ENCODE data around the gene TEAD1. TPM values are rescaled to one million over a fixed set of nuclear protein-coding genes. Genes with fewer than 3 reads are reported as not detected.

The TEAD1 gene
- total RNA-seq, 3 donors from 2014 or later = 0.79 to 1.4 (median 0.90) TPM

DNA sequence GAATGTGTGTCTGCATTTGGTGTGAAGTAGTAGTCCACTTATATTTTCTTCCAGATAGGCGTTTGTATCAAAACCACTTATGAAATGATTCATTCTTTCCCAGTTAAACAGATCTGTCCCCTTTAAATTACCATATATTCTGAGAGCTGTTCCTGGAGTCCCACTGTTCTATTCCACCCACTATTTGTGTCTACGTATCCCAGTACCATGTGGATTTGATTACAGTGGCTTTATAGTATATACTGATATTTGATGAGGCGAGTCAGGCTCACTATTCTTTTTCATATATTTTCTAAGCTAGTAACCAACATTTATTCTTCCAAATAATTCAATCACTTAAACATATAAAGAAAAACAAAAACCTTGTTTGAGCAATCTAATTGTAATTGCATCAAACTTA, 253.0 kb downstream of the TEAD1 start:
- Mint-ChIP-seq H3K27me3 (ENCODE audit: low read depth) (no peaks in the 10 kb centered on the region), H3K4me1 (ENCODE audit: low read depth) (no peaks in the 10 kb centered on the region), H3K36me3 (ENCODE audit: insufficient read depth) (no peaks in the 10 kb centered on the region), H3K4me3 (no peak overlapping the region), H3K9me3 (no peaks in the 10 kb centered on the region)
- DNase-seq = no peak
- ATAC-seq = no peak

DNA sequence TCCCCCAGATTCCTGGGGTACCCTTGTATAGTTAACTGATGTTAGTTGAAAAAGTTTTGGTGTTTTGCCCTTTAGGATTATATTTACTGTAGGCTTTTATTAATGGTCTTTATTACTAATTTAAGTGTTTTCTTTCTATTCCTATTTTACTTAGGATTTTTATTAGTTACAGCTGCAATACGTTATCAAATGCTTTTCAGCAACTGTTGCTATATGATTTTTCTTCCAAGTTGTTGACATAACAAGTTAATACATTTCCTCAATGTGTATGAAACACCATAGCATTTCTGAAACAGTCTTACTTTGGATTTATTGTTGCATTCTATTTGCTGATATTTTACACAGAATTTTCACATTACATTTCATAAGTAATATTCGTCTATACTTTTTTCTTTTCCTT, 253.7 kb downstream of the TEAD1 start:
- no peaks in the 10 kb centered on the region for H3K4me1 Mint-ChIP-seq (ENCODE audit: low read depth)
- H3K36me3 Mint-ChIP-seq (ENCODE audit: insufficient read depth) = no peaks in the 10 kb centered on the region
- H3K9me3 Mint-ChIP-seq = no peaks in the 10 kb centered on the region
- ATAC-seq (no peak), DNase-seq (no peak)
- no peak overlapping the region for H3K4me3 Mint-ChIP-seq
- no peaks in the 10 kb centered on the region for H3K27me3 Mint-ChIP-seq (ENCODE audit: low read depth)

DNA sequence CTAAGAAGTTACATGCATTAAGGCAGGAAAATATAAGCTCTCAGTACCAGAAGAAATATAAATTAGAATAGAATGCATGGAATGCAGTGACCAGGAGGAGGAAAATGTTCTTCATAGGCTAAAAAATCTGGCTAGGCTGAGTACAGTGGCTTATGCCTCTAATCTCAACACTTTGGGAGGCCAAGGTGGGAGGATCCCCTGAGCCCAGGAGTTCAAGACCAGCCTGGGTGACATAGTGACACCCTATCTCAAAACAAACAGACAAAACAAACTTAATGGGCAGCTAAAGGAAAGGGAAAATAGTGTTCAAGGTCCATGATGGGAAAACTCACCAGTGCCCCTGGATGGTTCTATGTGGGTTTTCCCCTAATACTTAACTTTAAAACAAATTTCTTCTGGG, 256.6 kb downstream of the TEAD1 start:
- Mint-ChIP-seq H3K4me1 (ENCODE audit: low read depth) (no peaks in the 10 kb centered on the region), H3K27me3 (ENCODE audit: low read depth) (no peaks in the 10 kb centered on the region)
- no peak for ATAC-seq

DNA sequence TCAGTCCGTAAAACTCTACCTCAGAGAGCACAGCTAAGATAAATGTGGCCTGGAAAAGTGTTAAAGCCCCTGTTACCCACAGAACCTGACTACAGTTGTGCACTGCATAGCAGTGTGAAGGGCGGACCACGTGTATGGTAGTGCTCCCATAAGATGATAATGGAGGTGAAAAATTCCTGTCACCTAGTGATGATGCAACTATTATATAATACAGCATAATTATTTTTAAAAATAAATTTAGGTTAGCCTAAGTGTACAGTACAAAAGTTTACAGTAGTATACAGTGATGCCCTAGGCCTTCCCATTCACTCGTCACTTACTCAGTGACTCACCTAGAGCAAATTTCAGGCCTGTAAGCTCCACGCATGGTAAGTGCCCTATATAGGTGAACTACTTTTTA, 258.3 kb downstream of the TEAD1 start:
- Mint-ChIP-seq H3K36me3 (ENCODE audit: insufficient read depth) (no peaks in the 10 kb centered on the region), H3K4me1 (ENCODE audit: low read depth) (no peaks in the 10 kb centered on the region), H3K27me3 (ENCODE audit: low read depth) (peaks cover 2% of the 10 kb centered on the region), H3K4me3 (no peak overlapping the region), H3K9me3 (no peaks in the 10 kb centered on the region)
- ATAC-seq = no peak
- DNase-seq = no peak

More for the DNA sequence above, 256.6 kb downstream of the TEAD1 start:
- Mint-ChIP-seq H3K36me3 (ENCODE audit: insufficient read depth) (no peaks in the 10 kb centered on the region), H3K4me3 (no peak overlapping the region), H3K9me3 (no peaks in the 10 kb centered on the region)
- no peak for DNase-seq

DNA sequence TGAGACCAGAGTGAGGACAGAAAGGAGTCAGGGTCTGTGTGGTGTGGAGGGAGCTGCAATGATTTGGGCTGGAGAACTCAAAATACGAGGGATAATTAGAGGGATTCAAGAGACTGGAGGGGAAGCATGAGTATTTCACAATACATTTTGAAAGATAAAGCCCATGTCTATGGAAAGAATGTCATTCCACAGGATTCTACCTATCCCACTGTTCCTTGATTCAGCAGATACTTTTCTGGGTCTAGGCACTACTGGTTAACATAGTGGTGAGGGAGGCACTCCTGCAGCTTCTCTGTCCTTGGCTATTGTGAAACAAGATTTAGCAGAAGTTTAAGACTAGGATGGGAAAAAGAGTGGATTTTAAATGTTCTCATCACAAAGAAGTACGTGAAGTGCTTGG, 262.0 kb downstream of the TEAD1 start:
- no peak for ATAC-seq
- H3K27me3 Mint-ChIP-seq (ENCODE audit: low read depth) = peaks cover 2% of the 10 kb centered on the region
- DNase-seq = no peak
- no peak overlapping the region for H3K4me3 Mint-ChIP-seq
- H3K4me1 Mint-ChIP-seq (ENCODE audit: low read depth) = no peaks in the 10 kb centered on the region
- no peaks in the 10 kb centered on the region for H3K9me3 Mint-ChIP-seq
- H3K36me3 Mint-ChIP-seq (ENCODE audit: insufficient read depth) = no peaks in the 10 kb centered on the region

DNA sequence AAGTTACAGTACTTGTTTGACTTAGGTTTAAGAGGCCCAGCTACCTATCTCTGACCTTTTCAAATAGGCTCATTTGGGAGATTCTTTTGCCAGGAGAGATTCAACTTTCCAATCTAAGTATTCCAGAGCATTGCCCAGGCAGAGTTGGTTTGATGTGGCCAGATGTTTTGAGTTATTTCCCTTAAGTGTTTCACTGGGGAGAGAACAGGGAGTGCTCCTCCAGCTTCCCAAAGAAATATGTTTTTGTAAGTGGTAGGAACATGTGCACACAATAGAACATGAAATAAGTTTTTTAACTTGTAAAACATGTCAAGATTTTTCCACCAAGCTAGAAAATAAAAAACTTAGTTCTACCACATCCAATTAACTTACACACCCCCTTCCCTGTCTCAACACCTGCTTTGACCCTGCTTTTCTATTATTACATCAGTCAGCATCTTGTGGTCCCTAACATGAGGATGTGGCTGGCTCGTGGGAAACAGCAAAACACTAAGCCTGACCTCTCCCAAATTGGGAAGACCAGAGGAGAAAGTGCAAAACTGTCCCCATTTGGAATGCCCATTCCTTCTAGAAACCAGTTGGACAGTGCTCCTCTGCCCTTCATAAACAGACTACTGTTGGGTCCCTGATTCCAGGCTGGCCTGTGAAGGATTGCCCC, 264.5 kb downstream of the TEAD1 start:
- no peak overlapping the region for H3K4me3 Mint-ChIP-seq
- H3K27me3 Mint-ChIP-seq (ENCODE audit: low read depth) = peaks cover 5% of the 10 kb centered on the region
- no peaks in the 10 kb centered on the region for H3K9me3 Mint-ChIP-seq
- no peak for DNase-seq
- no peak for ATAC-seq
- H3K36me3 Mint-ChIP-seq (ENCODE audit: insufficient read depth) = no peaks in the 10 kb centered on the region
- H3K4me1 Mint-ChIP-seq (ENCODE audit: low read depth) = no peaks in the 10 kb centered on the region

DNA sequence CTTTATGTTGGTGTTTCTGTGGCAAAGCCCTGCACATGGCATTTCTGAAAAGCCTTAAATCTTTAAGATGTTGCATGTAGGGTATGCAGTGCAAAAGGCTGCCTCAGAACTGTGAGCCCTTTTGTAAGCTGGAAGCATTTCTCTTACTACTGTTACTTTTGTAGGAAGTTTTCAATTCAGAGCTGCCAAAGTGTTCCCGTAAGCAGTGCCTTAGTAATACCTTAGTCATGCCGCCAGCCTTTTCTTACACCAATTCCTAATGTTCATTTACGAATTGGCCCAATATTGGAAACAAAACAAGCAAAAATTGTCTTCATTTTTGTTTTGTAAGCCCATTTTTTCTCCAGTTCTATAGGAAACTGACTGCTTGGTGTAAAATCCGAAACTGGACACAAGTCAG, 267.4 kb downstream of the TEAD1 start:
- Mint-ChIP-seq H3K36me3 (ENCODE audit: insufficient read depth) (no peaks in the 10 kb centered on the region), H3K4me3 (no peak overlapping the region), H3K4me1 (ENCODE audit: low read depth) (no peaks in the 10 kb centered on the region), H3K27me3 (ENCODE audit: low read depth) (peaks cover 11% of the 10 kb centered on the region), H3K9me3 (peaks cover 4% of the 10 kb centered on the region)
- no peak for DNase-seq
- no peak for ATAC-seq

DNA sequence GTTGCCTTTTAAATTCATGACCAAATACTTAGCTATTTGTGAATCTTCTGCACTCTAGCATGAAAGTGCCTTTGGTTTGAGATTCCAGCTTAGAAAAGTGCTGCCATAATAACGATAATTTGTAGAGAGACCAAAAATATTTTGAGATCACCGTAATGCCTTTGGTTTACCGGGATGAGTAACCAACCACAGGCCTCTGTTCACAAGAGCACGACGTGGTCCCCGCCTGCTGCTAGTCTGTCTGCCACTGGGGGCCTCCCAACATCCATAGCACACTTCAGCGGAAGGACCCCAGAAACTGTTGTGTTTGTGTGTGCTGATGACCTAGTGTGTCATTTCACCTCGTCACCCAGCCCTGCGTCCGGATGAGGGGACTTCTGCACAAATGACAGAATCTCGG, 267.9 kb downstream of the TEAD1 start:
- ATAC-seq (no peak), DNase-seq (no peak)
- H3K4me1 Mint-ChIP-seq (ENCODE audit: low read depth) = no peaks in the 10 kb centered on the region
- peaks cover 5% of the 10 kb centered on the region for H3K9me3 Mint-ChIP-seq
- H3K27me3 Mint-ChIP-seq (ENCODE audit: low read depth) = peaks cover 15% of the 10 kb centered on the region
- no peak overlapping the region for H3K4me3 Mint-ChIP-seq
- H3K36me3 Mint-ChIP-seq (ENCODE audit: insufficient read depth) = no peaks in the 10 kb centered on the region

DNA sequence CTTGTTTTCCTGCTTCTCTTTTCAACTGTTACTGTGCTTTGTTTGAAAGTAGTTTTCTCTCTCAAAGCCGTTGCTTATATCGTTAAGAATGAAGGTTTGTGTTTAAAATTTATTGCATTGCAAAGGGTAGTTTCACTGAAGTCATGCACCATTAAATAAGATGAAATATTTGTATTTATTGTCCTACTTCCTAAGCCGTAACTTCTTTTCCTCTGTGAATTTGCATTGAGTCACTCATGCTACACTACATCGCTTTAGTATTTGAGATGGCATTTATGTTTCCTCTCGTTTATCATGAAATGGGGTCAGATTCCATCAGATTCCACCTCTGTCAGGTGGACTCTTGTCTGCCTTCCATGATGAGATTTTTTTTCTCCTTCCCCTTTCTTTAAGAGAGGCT, 269.1 kb downstream of the TEAD1 start:
- no peak for ATAC-seq

DNA sequence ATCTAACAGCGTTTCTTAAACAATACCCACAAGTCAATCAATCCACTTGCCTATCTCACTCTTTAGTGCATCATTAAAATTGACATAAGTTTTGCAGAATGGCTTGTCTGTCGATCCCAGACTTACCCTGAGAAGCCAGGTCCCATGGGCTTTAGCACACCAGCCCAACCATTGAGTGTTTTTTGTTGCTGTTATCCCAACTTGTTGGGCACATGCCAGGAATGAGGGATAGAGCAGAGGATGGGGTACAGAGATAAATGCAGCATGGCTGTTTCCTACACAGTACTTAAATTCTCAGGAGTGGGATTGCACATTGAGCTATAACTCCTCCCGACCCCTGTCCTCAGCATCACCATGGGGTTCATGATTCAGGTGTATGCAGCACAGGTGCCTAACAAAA, 270.7 kb downstream of the TEAD1 start:
- peaks cover 5% of the 10 kb centered on the region for H3K9me3 Mint-ChIP-seq
- no peak overlapping the region for H3K4me3 Mint-ChIP-seq
- no peak for ATAC-seq
- peaks cover 27% of the 10 kb centered on the region for H3K27me3 Mint-ChIP-seq (ENCODE audit: low read depth)
- no peak for DNase-seq
- no peaks in the 10 kb centered on the region for H3K36me3 Mint-ChIP-seq (ENCODE audit: insufficient read depth)
- H3K4me1 Mint-ChIP-seq (ENCODE audit: low read depth) = no peaks in the 10 kb centered on the region

More for the DNA sequence above, 269.1 kb downstream of the TEAD1 start:
- peaks cover 5% of the 10 kb centered on the region for H3K9me3 Mint-ChIP-seq
- no peak overlapping the region for H3K4me3 Mint-ChIP-seq
- no peak for DNase-seq
- peaks cover 20% of the 10 kb centered on the region for H3K27me3 Mint-ChIP-seq (ENCODE audit: low read depth)
- H3K36me3 Mint-ChIP-seq (ENCODE audit: insufficient read depth) = no peaks in the 10 kb centered on the region
- no peaks in the 10 kb centered on the region for H3K4me1 Mint-ChIP-seq (ENCODE audit: low read depth)

DNA sequence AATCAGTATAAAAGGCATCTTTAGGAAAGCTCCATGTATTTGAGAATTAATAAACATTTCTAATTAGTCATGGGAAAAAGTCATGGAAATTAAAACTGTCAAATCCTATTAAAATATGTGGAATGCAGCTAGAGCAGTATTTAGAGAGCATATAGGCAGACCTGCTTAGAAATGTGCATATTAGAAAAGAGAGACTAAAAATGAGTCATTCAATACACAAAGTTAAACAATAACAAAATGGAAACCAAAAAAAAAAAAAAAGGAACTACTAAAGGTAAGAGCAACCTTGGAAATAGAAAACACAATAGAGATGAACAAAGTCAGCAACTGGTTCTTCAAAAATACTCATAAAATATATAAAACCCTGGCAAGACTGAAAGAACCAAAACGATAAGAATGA, 275.2 kb downstream of the TEAD1 start:
- peaks cover 17% of the 10 kb centered on the region for H3K9me3 Mint-ChIP-seq
- H3K27me3 Mint-ChIP-seq (ENCODE audit: low read depth) = peaks cover 30% of the 10 kb centered on the region
- H3K4me3 Mint-ChIP-seq = no peak overlapping the region
- ATAC-seq (no peak), DNase-seq (no peak)
- H3K36me3 Mint-ChIP-seq (ENCODE audit: insufficient read depth) = no peaks in the 10 kb centered on the region
- no peaks in the 10 kb centered on the region for H3K4me1 Mint-ChIP-seq (ENCODE audit: low read depth)

DNA sequence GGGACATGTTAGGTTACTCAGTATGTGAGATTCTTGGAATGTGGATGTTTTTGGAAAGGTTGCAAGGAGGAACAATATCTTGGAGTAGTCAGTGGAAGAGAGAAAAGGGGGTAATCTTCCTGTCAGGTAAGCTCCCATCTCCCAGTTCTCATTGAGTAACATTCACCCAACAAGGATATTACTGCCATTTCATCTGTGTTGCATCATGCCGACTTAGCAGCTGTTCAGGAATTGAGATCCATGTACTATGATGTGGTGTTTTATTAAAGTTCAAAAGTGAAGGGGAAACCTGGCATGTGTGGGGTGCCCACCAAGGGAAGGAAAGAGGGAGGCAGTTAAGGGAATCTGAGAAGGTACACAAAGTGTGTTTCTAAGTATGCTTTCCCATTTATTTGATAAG, 276.4 kb downstream of the TEAD1 start:
- Mint-ChIP-seq H3K36me3 (ENCODE audit: insufficient read depth) (no peaks in the 10 kb centered on the region), H3K27me3 (ENCODE audit: low read depth) (peaks cover 25% of the 10 kb centered on the region), H3K4me3 (no peak overlapping the region), H3K4me1 (ENCODE audit: low read depth) (no peaks in the 10 kb centered on the region), H3K9me3 (peaks cover 17% of the 10 kb centered on the region)
- DNase-seq (no peak), ATAC-seq (no peak)

DNA sequence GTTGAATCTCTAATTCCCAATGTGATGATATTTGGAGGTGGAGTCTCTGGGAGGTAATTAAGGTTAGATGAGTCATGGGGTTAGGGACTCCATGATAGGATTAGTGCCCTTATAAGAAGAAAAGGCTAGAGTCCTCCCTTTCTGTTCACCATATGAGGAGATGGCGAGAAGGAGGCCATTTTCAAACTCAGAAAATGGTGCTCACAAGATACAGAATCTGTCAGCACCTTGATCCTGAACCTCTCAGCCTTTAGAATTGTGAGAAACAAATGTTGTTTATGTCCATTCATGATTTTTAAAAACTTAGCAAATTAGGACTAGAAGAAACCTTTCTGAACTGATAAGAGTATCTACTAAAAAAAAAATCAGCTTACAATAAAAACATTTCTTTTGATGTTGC, 277.2 kb downstream of the TEAD1 start:
- DNase-seq = no peak
- Mint-ChIP-seq H3K4me3 (no peak overlapping the region), H3K9me3 (peaks cover 16% of the 10 kb centered on the region), H3K36me3 (ENCODE audit: insufficient read depth) (no peaks in the 10 kb centered on the region), H3K4me1 (ENCODE audit: low read depth) (no peaks in the 10 kb centered on the region), H3K27me3 (ENCODE audit: low read depth) (peaks cover 25% of the 10 kb centered on the region)
- no peak for ATAC-seq

DNA sequence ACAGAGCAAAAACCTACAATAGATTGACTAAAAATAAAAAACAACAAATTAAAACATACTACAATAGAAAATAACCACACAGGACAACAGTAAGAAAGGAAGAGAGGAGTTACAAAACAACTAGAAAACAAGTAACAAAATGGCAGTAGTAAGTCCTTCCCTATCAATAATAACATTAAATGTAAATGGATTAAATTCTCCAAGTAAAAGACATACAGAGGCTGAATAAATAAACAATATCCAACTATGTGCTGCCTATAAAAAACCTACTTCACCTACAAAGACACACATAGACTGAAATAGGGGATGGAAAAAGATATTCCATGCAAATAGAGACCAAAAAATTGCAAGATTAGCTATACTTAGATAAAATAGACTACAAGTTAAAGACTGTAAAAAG, 277.9 kb downstream of the TEAD1 start:
- Mint-ChIP-seq H3K9me3 (peaks cover 11% of the 10 kb centered on the region), H3K4me3 (no peak overlapping the region), H3K36me3 (ENCODE audit: insufficient read depth) (no peaks in the 10 kb centered on the region), H3K27me3 (ENCODE audit: low read depth) (peaks cover 19% of the 10 kb centered on the region), H3K4me1 (ENCODE audit: low read depth) (no peaks in the 10 kb centered on the region)
- DNase-seq = no peak
- ATAC-seq = no peak

DNA sequence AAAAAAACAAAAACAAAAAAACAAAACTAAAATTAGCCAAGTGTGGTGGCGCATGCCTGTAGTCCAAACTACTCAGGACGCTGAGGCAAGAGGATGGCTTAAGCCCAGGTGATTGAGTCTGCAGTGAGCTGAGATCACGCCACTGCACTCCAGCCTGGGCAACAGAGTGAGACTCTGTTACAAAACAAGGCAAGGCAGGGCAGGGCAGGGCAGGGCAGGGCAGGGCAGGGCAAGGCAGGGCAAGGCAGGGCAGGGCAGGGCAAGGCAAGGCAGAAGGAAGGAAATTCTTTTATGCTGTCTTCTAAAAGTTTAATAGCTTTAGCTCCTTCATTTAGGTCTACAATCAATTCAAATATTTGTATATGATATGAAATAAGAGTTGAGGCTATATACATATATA, 284.8 kb downstream of the TEAD1 start:
- H3K36me3 Mint-ChIP-seq (ENCODE audit: insufficient read depth) = no peaks in the 10 kb centered on the region
- peaks cover 26% of the 10 kb centered on the region for H3K27me3 Mint-ChIP-seq (ENCODE audit: low read depth)
- no peak overlapping the region for H3K4me3 Mint-ChIP-seq
- DNase-seq (no peak), ATAC-seq (no peak)
- no peaks in the 10 kb centered on the region for H3K9me3 Mint-ChIP-seq
- H3K4me1 Mint-ChIP-seq (ENCODE audit: low read depth) = no peaks in the 10 kb centered on the region

DNA sequence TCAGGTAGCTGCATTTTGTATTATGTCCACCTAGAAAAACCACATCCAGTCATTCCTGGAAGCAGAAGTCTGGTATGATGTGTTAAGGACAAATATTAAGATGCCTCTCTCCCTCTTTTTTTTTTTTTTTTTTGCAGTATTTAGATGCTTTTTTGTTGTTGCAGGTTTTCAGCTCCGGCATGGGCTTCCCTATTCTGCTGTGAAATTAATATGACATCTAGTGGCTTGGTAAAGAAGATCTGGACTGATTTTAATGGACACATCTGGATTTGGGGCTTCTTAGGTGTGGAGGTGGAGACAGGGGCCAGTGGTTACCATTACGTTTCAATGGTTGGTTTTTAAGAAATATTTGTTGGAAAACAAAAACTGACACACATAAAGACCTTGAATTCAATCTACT, 287.4 kb downstream of the TEAD1 start:
- H3K4me1 Mint-ChIP-seq (ENCODE audit: low read depth) = no peaks in the 10 kb centered on the region
- H3K4me3 Mint-ChIP-seq = no peak overlapping the region
- H3K9me3 Mint-ChIP-seq = no peaks in the 10 kb centered on the region
- no peaks in the 10 kb centered on the region for H3K36me3 Mint-ChIP-seq (ENCODE audit: insufficient read depth)
- ATAC-seq = no peak
- peaks cover 33% of the 10 kb centered on the region for H3K27me3 Mint-ChIP-seq (ENCODE audit: low read depth)
- no peak for DNase-seq
